ENCODE results near the gene SETD6. TPM values are rescaled to one million over a fixed set of nuclear protein-coding genes. Genes with fewer than 3 reads are reported as not detected.
A peak's percentile ranks its signal among the peaks of the same experiment; 100 is the strongest.

Gene SETD6
- total and polyA plus RNA-seq, 9 of the 15 experiments (the other 6 are each of a cell fraction or from before 2014, with no cell fraction given): 9.2 to 40.9 (median 19.8) TPM

DNA sequence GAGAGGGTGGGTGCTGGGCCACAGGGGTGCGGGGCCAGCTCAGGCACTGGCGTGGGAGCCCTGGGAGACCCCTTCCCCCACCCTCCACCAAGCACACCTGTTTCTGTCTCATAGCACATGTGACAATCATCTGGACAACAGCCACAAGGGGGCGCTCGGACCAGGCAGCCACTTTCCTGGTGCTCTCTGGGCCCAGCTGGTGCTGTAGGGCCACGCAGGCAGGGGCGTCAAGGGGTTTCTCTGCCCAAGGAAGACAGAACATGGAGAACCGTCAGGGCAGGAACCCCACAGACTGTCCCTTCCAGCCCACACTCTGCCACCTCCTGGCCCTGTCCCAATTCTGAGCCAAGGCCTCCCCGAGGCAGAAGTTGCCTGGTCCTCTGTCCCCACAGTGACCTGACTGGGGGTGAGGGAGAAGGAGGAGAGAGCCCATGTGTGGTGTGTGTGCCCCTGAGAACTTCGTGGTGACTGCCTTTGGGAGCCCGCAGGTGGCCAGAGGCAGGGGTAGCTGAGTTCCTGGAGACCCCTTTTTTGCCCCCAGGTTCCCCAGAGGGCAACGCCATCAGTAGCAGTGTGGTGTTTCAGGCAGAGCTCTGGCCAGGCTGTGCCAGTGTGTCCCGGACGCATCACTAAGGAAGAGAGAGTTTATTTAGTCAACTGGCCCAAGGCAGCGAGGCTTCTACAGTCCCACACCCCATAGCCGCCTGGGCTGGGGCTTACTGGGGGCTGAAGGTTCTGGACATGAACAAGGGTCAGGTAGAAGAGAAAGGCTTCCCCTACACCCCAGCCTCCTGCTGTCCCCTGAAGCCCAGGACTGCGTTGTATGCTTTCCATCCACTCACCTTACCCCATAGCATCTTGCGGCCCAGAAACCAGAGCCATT is 3.1 kb upstream of the SETD6 start:
- H3K4me2 ChIP-seq (ENCODE audit: insufficient read depth, low read length): no peak overlapping the region
- H3K4me1 ChIP-seq (replicated peaks in 1 of 2; ENCODE audit: control insufficient read depth in 2 of 2, insufficient read depth in 2 of 2, low read length in 2 of 2): peaks cover 4 to 54% of the 10 kb centered on the region in 2 experiments; a peak in 4 of 5 replicates
- TF ChIP-seq, protein P1, sequence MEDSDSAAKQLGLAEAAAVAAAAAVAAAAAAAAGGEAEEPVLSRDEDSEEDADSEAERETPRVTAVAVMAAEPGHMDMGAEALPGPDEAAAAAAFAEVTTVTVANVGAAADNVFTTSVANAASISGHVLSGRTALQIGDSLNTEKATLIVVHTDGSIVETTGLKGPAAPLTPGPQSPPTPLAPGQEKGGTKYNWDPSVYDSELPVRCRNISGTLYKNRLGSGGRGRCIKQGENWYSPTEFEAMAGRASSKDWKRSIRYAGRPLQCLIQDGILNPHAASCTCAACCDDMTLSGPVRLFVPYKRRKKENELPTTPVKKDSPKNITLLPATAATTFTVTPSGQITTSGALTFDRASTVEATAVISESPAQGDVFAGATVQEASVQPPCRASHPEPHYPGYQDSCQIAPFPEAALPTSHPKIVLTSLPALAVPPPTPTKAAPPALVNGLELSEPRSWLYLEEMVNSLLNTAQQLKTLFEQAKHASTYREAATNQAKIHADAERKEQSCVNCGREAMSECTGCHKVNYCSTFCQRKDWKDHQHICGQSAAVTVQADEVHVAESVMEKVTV (CRISPR knock-in tag; IDR thresholded peaks at IDR 0.05): no peak
- TF ChIP-seq RBFOX2 (IDR thresholded peaks at IDR 0.05; ENCODE audit: low read depth, low read length) (no peak), ZNF785 (CRISPR knock-in tag; IDR thresholded peaks at IDR 0.05) (no peak), SREBF1 (IDR thresholded peaks at IDR 0.05; ENCODE audit: borderline replicate concordance, low read depth, low read length) (no peak), ETV6 (IDR thresholded peaks at IDR 0.05; ENCODE audit: borderline replicate concordance in 1 of 2, low read depth in 2 of 2, low read length in 1 of 2) (no peak), ETV6 (CRISPR knock-in tag; IDR thresholded peaks at IDR 0.05; ENCODE audit: borderline replicate concordance) (no peak), NFE2 (IDR thresholded peaks at IDR 0.05; ENCODE audit: low read depth) (no peak), HIVEP1 (CRISPR knock-in tag; IDR thresholded peaks at IDR 0.05) (no peak), PURB (CRISPR knock-in tag; IDR thresholded peaks at IDR 0.05; ENCODE audit: low read depth) (no peak), KAT8 (IDR thresholded peaks at IDR 0.05; ENCODE audit: low read depth) (no peak)
- TF ChIP-seq, protein P2, sequence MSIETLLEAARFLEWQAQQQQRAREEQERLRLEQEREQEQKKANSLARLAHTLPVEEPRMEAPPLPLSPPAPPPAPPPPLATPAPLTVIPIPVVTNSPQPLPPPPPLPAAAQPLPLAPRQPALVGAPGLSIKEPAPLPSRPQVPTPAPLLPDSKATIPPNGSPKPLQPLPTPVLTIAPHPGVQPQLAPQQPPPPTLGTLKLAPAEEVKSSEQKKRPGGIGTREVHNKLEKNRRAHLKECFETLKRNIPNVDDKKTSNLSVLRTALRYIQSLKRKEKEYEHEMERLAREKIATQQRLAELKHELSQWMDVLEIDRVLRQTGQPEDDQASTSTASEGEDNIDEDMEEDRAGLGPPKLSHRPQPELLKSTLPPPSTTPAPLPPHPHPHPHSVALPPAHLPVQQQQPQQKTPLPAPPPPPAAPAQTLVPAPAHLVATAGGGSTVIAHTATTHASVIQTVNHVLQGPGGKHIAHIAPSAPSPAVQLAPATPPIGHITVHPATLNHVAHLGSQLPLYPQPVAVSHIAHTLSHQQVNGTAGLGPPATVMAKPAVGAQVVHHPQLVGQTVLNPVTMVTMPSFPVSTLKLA (conservative IDR thresholded peaks at IDR 0.05): peak; percentile 16 to 57; a peak in 2 of 4 replicates
- TF ChIP-seq, protein P3, sequence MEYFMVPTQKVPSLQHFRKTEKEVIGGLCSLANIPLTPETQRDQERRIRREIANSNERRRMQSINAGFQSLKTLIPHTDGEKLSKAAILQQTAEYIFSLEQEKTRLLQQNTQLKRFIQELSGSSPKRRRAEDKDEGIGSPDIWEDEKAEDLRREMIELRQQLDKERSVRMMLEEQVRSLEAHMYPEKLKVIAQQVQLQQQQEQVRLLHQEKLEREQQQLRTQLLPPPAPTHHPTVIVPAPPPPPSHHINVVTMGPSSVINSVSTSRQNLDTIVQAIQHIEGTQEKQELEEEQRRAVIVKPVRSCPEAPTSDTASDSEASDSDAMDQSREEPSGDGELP (CRISPR knock-in tag; IDR thresholded peaks at IDR 0.05; ENCODE audit: borderline replicate concordance): peak; percentile 96
- TF ChIP-seq, protein P4, sequence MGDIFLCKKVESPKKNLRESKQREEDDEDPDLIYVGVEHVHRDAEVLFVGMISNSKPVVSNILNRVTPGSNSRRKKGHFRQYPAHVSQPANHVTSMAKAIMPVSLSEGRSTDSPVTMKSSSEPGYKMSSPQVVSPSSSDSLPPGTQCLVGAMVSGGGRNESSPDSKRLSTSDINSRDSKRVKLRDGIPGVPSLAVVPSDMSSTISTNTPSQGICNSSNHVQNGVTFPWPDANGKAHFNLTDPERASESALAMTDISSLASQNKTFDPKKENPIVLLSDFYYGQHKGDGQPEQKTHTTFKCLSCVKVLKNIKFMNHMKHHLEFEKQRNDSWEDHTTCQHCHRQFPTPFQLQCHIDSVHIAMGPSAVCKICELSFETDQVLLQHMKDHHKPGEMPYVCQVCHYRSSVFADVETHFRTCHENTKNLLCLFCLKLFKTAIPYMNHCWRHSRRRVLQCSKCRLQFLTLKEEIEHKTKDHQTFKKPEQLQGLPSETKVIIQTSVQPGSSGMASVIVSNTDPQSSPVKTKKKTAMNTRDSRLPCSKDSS (IDR thresholded peaks at IDR 0.05; ENCODE audit: low read depth, partially characterized antibody): no peak

More for the DNA sequence above, 3.1 kb upstream of the SETD6 start:
- no peaks in the 10 kb centered on the region for H3K27me3 ChIP-seq (ENCODE audit: control insufficient read depth in 2 of 2, insufficient read depth in 2 of 2, low read length in 2 of 2)
- peaks cover 9% of the 10 kb centered on the region for H3K36me3 ChIP-seq (ENCODE audit: control insufficient read depth, insufficient read depth, low read length)
- no peaks in the 10 kb centered on the region for H3K9me1 ChIP-seq (ENCODE audit: control insufficient read depth, insufficient read depth, low read length)
- in situ Hi-C loops (cut with MboI) (no loop called here), intact Hi-C loops (cut with micrococcal nuclease) (loop anchor here (1.0 to 2.0 kb wide), 3 partner anchors 123 to 244 kb away; no protein-coding TSS in a partner anchor)
- DNase-seq (ENCODE audit: extremely low read depth in 1 of 4, low spot score in 3 of 4) (peak; percentile 58 to 89 (median 64)), ATAC-seq (peak; percentile 64), FAIRE-seq (peak; percentile 80)
- ChIA-PET POLR2A (interaction anchor here (0.7 kb wide), 1 partner anchor 54 kb away, joined by 3 read pairs; no protein-coding TSS in a partner anchor), CTCF (ENCODE audit: low intra/inter-chr PET ratio) (interaction anchor here (0.6 to 2.5 kb wide), 5 partner anchors 126 to 244 kb away, joined by 3 to 15 read pairs (median 5); no protein-coding TSS in a partner anchor)
- H3K27ac ChIP-seq (ENCODE audit: extremely low read depth, low read depth, low read length): no peak overlapping the region
- no peak overlapping the region for H3K4me3 ChIP-seq
- no TSS peak for BruUV-seq (replicated peaks)
- no peaks in the 10 kb centered on the region for H3K9me3 ChIP-seq (replicated peaks; ENCODE audit: control insufficient read depth, insufficient read depth, low read depth, low read length)
- 0 out of 2 replicates have a peak overlapping the region, but pooled peaks have one; percentile 18 for H2AFZ ChIP-seq (ENCODE audit: low read depth, low read length)
- H3K9ac ChIP-seq (ENCODE audit: insufficient read depth in 1 of 2, low read depth in 2 of 2, low read length in 2 of 2): peak overlapping the region in 1 of 2 experiments; percentile 74; a peak in 2 of 4 replicates
- peaks cover 30% of the 10 kb centered on the region for H3K79me2 ChIP-seq (ENCODE audit: control insufficient read depth, insufficient read depth, low read length)
- peaks cover 11% of the 10 kb centered on the region for H4K20me1 ChIP-seq (replicated peaks; ENCODE audit: control insufficient read depth, insufficient read depth, low read length)
- 38% methylated on average over 14 of the region's 17 CpGs for WGBS (ENCODE audit: insufficient coverage, low coverage, missing lambda C conversion rate)
